Jurkat, Clone E6-1 (cell line): ENCODE data around the gene ALK.
"Not testable (repeated sequence)": the region's sequence is repeated elsewhere in the genome, so short reads cannot be mapped to it uniquely, and the experiment has no call there.

Experiments used
- DNase-seq: peaks from one replicate; pipeline ENCODE4 v3.0.0-alpha.2; 2011; ENCODE audit warnings: low read depth, low spot score
- H3K4me3 ChIP-seq: 2 replicates; pipeline ENCODE4 v1.5.1; 2011; ENCODE audit warnings: mild to moderate bottlenecking, low read length, control low read depth, moderate library complexity

ALK gene

GRCh38 chr2:29850794-29851193 is 70.6 kb downstream of the ALK start:
- H3K4me3 ChIP-seq: no peak overlapping the region
- DNase-seq: no peak

DNA sequence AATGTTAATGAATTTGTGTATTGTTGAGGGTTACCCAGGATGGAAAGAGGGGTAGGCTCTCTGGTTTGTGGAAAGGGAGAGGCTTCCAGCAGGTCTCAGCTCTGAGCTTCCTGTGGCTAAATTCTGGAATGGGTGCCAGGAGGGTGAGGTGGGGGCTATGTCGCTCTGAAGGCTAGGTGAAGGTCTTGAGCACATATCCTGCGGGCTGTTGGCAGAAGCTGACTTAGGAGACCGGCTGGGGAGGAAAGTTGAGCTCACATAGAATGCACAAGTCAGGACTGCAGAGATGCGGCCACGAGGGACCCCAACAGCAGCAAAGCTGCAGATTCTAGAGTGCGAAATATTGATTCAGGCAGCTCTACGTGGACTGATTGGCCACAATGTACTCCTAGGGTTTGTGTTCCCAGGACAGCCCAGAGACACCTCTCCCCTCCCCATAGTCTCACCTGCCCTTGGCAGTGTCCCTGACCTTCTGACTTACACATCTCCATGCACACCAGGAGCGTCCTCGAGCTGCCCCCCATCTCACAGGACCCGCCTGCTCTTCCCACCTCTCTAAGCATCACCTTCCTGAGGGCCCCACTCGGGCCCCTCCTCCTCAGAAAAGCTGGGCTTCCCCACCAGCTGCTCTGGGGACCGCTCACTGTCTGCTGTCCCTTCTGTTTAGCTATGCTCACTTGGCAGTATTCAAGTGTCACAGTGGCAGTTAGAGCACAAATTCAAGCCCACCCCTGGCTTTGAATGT is 72.6 kb downstream of the ALK start:
- H3K4me3 ChIP-seq: no peak overlapping the region
- no peak for DNase-seq

GRCh38 chr2:29847886-29848285 is 73.5 kb downstream of the ALK start:
- no peak overlapping the region for H3K4me3 ChIP-seq

DNA sequence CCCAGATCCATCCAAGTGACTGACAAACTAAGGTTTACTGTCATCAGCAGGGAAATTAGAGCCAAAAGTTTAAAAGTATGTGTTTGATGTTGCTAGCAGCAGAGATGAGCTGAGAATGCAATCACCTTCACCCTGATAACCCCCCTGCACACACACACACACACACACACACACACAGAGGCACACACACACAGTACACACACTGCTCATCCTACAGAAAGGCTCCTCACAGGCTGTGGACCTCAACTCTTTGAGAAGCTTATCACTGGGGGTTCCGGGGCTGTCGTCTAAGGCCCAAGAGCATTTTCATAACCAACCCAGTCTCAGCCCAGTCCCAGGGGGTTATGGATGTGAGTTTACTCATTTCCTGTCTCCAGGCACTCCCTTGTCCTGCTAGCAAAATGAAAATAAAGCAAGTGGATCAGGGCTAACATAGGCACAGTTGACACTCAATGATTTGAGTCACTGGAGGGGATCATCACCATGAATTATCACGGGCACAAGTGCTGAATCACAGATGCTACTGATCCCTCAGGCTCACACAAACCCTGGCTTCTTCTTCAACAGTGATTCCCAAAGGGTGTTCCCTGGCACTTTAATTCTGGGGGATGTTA is 76.6 kb downstream of the ALK start:
- H3K4me3 ChIP-seq: no peak overlapping the region
- no peak for DNase-seq

More at GRCh38 chr2:29847886-29848285, 73.5 kb downstream of the ALK start:
- DNase-seq: no peak

DNA sequence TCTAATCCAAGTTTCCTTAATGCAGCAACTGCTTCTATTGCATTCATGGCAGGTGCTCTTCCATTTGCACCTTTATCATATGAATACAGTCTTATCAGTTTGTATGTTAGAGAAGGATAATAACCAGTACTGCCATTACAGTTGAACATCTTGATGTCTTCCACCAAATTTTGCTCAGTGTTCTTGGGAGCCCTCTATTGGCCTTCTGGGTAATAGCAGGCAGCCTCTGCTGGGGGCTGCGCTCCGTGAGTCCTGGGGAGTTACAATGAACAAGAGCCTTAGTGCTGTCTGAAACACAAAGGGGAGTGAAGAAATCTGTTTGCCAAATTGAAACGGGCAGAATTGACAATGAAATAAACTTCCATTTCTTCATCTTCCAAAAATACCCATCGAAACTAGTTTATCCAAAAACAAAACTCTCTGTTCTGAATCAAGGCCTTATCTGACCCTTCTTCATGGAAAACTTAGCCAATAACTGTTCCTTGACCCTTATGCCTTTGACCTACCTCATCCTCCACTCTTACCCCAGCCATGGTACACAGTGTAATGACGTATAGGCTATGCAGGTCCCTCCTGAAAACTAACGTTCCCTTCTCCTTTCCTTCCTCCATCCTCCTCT is 79.9 kb downstream of the ALK start:
- H3K4me3 ChIP-seq: no peak overlapping the region
- no peak for DNase-seq

DNA sequence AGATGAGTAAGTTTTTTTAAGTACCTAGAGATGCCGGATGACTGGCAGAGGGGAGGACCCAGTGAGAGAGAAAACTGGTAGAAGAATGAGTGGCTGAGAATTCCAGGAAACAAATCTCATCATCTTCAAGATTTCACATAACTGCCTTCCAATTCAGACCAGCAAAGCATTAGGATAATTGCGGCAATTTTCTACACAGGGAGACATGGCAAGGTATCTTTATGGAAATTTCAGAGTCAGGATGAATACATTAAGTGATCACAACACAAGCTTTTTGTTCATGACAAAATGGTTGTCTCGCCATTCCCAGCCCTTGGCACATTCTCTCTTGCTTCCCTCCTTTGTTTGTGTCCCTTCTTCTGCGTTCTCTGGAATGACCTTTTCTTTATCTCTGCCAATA is 82.1 kb downstream of the ALK start:
- no peak overlapping the region for H3K4me3 ChIP-seq
- no peak for DNase-seq

GRCh38 chr2:29837925-29838324 is 83.5 kb downstream of the ALK start:
- H3K4me3 ChIP-seq: no peak overlapping the region
- no peak for DNase-seq

GRCh38 chr2:29834624-29835023 is 86.8 kb downstream of the ALK start:
- H3K4me3 ChIP-seq: no peak overlapping the region
- DNase-seq: no peak

GRCh38 chr2:29834036-29834540 is 87.3 kb downstream of the ALK start:
- H3K4me3 ChIP-seq: no peak overlapping the region
- DNase-seq: no peak

DNA sequence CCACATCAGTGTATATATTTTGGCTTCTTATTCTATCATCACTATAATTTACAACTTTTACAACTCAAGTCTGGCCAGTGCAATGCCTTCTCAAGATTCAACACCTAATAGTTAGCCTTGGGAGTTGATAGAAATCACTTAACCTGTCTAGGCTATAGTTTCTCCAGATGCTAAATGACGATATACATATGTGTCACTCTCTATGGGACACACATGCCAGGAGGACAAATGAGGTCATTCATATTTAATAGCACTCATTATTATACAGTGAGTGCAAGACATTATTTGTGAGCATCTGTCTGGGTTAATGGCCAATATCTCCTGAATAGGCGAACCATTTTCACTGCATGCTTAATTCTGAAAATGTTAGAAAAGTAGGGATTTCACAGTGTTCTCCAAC is 89.8 kb downstream of the ALK start:
- H3K4me3 ChIP-seq: no peak overlapping the region
- no peak for DNase-seq

GRCh38 chr2:29829841-29830240 is 91.5 kb downstream of the ALK start:
- no peak overlapping the region for H3K4me3 ChIP-seq
- no peak for DNase-seq

DNA sequence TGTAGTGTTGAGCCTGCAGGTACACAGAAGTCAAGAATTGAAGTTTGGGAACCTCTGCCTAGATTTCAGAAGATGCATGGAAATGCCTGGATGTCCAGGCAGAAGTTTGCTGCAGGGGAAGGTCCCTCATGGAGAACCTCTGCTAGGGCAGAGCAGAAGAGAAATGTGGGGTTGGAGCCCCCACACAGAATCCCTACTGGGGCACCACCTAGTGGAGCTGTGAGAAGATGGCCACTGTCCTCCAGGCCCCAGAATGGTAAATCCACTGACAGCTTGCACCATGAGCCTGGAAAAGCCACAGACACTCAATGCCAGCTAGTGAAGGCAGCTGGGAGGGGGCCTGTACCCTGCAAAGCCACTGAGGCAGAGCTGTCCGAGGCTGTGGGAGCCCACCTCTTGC is 97.2 kb downstream of the ALK start:
- H3K4me3 ChIP-seq, DNase-seq: not testable (repeated sequence)

DNA sequence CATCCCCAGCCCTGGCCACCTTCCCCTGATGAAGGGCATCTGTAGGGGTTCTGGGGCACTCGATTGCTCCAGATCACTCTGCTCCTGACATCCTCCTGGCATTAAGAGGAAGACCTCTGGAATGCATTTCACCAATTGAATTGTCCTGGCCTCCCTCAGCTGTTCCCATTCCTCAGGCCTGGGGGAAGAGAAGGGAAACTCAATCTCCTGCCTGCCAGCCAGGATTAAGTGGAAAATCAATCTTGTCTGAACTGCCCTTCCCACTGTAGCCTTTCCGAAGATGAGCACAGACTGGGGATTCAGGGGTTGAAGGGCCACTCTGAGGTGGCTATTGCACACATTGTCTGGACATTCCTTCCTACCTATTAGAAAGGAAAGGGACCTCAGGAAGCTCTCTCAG is 99.8 kb downstream of the ALK start:
- no peak for DNase-seq
- no peak overlapping the region for H3K4me3 ChIP-seq

- no peak overlapping the region for H3K4me3 ChIP-seq
- no peak for DNase-seq
These were observed 101.8 kb downstream of the ALK start for GRCh38 chr2:29819570-29819969.

- no peak overlapping the region for H3K4me3 ChIP-seq
These were observed 103.3 kb downstream of the ALK start for GRCh38 chr2:29817801-29818680.

GRCh38 chr2:29817299-29817698 is 104.1 kb downstream of the ALK start:
- H3K4me3 ChIP-seq: no peak overlapping the region
- no peak for DNase-seq

More at GRCh38 chr2:29817801-29818680, 103.3 kb downstream of the ALK start:
- DNase-seq: no peak

DNA sequence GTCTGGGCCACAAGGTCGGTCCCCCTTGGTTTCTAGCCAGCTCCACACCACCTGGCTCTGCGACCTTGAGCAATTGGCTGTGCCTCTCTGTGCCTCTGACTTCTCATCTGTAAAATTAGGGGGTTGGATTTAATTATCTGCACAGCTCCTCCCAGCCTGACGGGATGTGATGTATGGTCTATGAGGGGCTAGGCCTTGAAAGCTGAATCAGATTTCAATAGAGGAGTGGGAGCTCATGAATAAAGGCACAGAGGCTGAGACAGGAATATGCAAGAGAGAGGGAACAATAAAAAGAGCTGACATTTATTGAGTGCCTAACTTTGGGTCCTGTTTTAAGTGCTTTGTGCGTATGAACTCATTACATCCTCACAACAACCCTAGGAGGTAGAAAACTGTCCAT is 104.7 kb downstream of the ALK start:
- no peak for DNase-seq
- no peak overlapping the region for H3K4me3 ChIP-seq

DNA sequence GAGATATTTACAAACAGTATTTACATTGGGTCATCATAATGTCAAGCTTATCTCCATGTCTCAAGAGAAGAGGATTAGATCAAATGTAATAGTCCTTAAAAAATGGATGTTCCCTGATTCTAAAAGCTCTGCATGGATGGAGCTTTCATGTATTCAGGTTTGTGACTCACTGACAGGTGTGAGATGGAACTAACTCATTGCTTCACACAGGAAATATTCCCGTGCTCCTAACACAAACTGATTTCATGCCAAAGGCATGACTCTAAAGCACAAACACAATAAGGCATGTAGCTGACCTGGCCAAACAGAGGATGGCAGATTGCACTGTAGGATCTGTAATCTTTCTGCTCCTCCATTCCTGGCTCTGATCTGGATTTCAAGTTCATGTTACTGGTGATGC is 110.0 kb downstream of the ALK start:
- H3K4me3 ChIP-seq: no peak overlapping the region
- no peak for DNase-seq

DNA sequence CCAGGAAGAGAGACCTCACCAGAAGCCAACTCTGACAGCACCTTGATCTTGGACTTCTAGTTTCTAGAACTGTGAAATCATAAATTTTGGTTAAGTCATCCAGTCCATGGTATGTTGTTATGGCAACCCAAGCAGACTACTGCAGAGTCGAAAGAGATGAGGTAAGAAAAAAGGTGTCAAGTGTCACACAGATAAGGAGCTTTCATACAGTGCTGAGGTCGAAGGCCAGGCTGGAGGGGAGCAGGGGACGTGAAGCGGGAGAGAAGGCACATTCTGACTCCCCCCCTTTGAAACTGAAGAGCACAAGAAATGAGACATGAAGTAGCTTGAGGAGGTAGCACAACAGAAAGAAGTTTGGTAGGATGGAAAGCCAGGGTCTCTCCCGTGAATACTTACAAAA is 110.4 kb downstream of the ALK start:
- no peak for DNase-seq
- H3K4me3 ChIP-seq: no peak overlapping the region
